ENCODE measurements around the gene TGFB1I1. TPM values are rescaled to one million over a fixed set of nuclear protein-coding genes. Genes with fewer than 3 reads are reported as not detected.

TGFB1I1 gene
- total and polyA plus RNA-seq, 2 experiments from 2014 or later = 4.1 to 4.2 TPM

DNA sequence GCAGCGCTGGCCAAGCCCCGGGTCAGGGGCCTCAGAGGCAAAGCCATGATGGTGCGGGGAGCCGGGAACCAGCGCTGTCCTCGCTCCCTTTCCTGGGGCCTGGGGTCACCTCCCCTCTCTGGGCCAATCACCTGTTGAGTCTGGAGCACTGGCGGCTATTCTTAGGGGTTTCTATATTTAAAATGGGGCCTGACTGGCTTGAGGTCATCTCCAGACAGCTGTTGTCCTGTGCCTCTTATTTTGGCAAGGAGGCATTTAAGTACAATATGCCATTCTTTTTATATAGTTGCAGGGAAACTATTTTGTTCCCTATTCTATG, 43.7 kb upstream of the TGFB1I1 start, which contains the start of gene COX6A2:
COX6A2 (minus strand) TSS at position 82 of the 319 bp plus-strand sequence; CDS start at position 47, 35 bp downstream.
- H3K79me2 ChIP-seq (replicated peaks; ENCODE audit: insufficient read depth) = no peaks in the 10 kb centered on the region
- peaks cover 46% of the 10 kb centered on the region for H3K27me3 ChIP-seq (ENCODE audit: insufficient read depth)
- H3K4me1 ChIP-seq (ENCODE audit: insufficient read depth) = no peaks in the 10 kb centered on the region
- no peaks in the 10 kb centered on the region for H3K9me2 ChIP-seq (ENCODE audit: insufficient read depth)
- H3K27ac ChIP-seq (ENCODE audit: low read depth) = no peak within 1 kb of the TSS
- Mint-ChIP-seq H3K27ac (no peak within 1 kb of the TSS), H3K4me1 (peaks cover 4% of the 10 kb centered on the region; the same call in 2 of the 3 replicates), H3K36me3 (ENCODE audit: low read depth) (peaks cover 4% of the 10 kb centered on the region; the same call in 1 of the 3 replicates), H3K27me3 (ENCODE audit: insufficient read depth, low read depth, poor library complexity) (peaks cover 23% of the 10 kb centered on the region), H3K4me3 (no peak within 1 kb of the TSS), H3K9me3 (peaks cover 13% of the 10 kb centered on the region; the same call in 2 of the 3 replicates)
- TF ChIP-seq STAT1 (IDR thresholded peaks at IDR 0.05; ENCODE audit: unreplicated experiment) = no peak
- TF ChIP-seq, protein P1, sequence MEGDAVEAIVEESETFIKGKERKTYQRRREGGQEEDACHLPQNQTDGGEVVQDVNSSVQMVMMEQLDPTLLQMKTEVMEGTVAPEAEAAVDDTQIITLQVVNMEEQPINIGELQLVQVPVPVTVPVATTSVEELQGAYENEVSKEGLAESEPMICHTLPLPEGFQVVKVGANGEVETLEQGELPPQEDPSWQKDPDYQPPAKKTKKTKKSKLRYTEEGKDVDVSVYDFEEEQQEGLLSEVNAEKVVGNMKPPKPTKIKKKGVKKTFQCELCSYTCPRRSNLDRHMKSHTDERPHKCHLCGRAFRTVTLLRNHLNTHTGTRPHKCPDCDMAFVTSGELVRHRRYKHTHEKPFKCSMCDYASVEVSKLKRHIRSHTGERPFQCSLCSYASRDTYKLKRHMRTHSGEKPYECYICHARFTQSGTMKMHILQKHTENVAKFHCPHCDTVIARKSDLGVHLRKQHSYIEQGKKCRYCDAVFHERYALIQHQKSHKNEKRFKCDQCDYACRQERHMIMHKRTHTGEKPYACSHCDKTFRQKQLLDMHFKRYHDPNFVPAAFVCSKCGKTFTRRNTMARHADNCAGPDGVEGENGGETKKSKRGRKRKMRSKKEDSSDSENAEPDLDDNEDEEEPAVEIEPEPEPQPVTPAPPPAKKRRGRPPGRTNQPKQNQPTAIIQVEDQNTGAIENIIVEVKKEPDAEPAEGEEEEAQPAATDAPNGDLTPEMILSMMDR (conservative IDR thresholded peaks at IDR 0.05; ENCODE audit: low read depth in 2 of 2) = no peak
- TF ChIP-seq, protein P2, sequence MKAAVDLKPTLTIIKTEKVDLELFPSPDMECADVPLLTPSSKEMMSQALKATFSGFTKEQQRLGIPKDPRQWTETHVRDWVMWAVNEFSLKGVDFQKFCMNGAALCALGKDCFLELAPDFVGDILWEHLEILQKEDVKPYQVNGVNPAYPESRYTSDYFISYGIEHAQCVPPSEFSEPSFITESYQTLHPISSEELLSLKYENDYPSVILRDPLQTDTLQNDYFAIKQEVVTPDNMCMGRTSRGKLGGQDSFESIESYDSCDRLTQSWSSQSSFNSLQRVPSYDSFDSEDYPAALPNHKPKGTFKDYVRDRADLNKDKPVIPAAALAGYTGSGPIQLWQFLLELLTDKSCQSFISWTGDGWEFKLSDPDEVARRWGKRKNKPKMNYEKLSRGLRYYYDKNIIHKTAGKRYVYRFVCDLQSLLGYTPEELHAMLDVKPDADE (IDR thresholded peaks at IDR 0.05) = no peak
- TF ChIP-seq ZNF114 (CRISPR knock-in tag; IDR thresholded peaks at IDR 0.05) = no peak
- TF ChIP-seq JUNB (IDR thresholded peaks at IDR 0.05; ENCODE audit: unreplicated experiment) = no peak
- no peak for TF ChIP-seq EZH2phosphoT487 (IDR thresholded peaks at IDR 0.05; ENCODE audit: unreplicated experiment)
- TF ChIP-seq, protein P3, sequence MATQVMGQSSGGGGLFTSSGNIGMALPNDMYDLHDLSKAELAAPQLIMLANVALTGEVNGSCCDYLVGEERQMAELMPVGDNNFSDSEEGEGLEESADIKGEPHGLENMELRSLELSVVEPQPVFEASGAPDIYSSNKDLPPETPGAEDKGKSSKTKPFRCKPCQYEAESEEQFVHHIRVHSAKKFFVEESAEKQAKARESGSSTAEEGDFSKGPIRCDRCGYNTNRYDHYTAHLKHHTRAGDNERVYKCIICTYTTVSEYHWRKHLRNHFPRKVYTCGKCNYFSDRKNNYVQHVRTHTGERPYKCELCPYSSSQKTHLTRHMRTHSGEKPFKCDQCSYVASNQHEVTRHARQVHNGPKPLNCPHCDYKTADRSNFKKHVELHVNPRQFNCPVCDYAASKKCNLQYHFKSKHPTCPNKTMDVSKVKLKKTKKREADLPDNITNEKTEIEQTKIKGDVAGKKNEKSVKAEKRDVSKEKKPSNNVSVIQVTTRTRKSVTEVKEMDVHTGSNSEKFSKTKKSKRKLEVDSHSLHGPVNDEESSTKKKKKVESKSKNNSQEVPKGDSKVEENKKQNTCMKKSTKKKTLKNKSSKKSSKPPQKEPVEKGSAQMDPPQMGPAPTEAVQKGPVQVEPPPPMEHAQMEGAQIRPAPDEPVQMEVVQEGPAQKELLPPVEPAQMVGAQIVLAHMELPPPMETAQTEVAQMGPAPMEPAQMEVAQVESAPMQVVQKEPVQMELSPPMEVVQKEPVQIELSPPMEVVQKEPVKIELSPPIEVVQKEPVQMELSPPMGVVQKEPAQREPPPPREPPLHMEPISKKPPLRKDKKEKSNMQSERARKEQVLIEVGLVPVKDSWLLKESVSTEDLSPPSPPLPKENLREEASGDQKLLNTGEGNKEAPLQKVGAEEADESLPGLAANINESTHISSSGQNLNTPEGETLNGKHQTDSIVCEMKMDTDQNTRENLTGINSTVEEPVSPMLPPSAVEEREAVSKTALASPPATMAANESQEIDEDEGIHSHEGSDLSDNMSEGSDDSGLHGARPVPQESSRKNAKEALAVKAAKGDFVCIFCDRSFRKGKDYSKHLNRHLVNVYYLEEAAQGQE (IDR thresholded peaks at IDR 0.05; ENCODE audit: unreplicated experiment) = no peak
- H3K4me3 ChIP-seq = peak within 1 kb of the TSS; percentile 46
- H3K4me2 ChIP-seq = peak within 1 kb of the TSS; percentile 66
- H3K36me3 ChIP-seq (ENCODE audit: insufficient read depth) = no peaks in the 10 kb centered on the region
- H4K20me1 ChIP-seq (replicated peaks; ENCODE audit: insufficient read depth) = 0 out of 2 replicates have a peak, but pooled peaks cover 2% of the 10 kb centered on the region
- DNase-seq (ENCODE audit: low spot score) = peak; percentile 47
- ATAC-seq = peak; percentile 62
- peak within 1 kb of the TSS; percentile 83; the same call in 1 of the 2 replicates for H2AFZ ChIP-seq
- no peaks in the 10 kb centered on the region for H3F3A ChIP-seq (replicated peaks; ENCODE audit: low read depth)

DNA sequence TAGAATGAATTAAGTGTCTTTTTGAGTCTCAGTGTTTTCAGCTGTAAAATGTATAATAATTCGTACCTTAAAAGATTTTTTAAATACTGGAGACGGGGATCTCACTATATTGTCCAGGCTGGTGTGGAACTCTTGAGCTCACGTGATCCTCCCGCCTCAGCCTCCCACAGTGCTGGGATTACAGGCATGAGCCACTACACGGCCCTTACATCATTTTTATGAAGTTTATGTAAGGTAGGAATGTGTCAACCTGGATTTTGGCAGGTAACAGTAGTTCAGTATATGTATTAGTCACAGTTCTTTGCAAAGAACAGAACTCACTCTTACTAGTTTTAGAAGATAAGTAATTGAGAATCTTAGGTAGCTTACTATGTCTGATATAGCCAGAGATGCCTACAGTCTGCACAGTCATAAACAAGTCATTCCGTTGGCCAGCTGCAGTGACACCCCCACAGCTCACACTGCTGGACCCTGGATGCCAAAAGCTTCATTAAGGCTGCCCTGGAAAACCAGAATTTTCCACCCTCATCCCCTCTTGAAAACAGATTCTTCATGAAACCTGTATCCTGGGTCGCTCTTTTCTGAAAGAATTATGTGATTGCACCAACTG, 43.2 kb upstream of the TGFB1I1 start:
- peaks cover 4% of the 10 kb centered on the region; the same call in 2 of the 3 replicates for H3K4me1 Mint-ChIP-seq
- Histone ChIP-seq H3K4me3 (no peak overlapping the region; the same call in 1 of the 2 replicates), H2AFZ (no peak overlapping the region), H3K27me3 (ENCODE audit: insufficient read depth) (peaks cover 46% of the 10 kb centered on the region), H4K20me1 (replicated peaks; ENCODE audit: insufficient read depth) (0 out of 2 replicates have a peak, but pooled peaks cover 2% of the 10 kb centered on the region), H3K4me2 (peak overlapping the region; percentile 66; the same call in 1 of the 2 replicates), H3K9me2 (ENCODE audit: insufficient read depth) (no peaks in the 10 kb centered on the region), H3F3A (replicated peaks; ENCODE audit: low read depth) (no peaks in the 10 kb centered on the region), H3K79me2 (replicated peaks; ENCODE audit: insufficient read depth) (no peaks in the 10 kb centered on the region), H3K36me3 (ENCODE audit: insufficient read depth) (no peaks in the 10 kb centered on the region), H3K4me1 (ENCODE audit: insufficient read depth) (no peaks in the 10 kb centered on the region), H3K27ac (ENCODE audit: low read depth) (no peak overlapping the region)
- H3K9me3 Mint-ChIP-seq = peaks cover 13% of the 10 kb centered on the region; the same call in 2 of the 3 replicates
- H3K27me3 Mint-ChIP-seq (ENCODE audit: insufficient read depth, low read depth, poor library complexity) = peaks cover 26% of the 10 kb centered on the region
- H3K36me3 Mint-ChIP-seq (ENCODE audit: low read depth) = peaks cover 4% of the 10 kb centered on the region; the same call in 1 of the 3 replicates
- no peak for ATAC-seq
- DNase-seq (ENCODE audit: low spot score) = no peak
- no peak overlapping the region for H3K27ac Mint-ChIP-seq
- H3K4me3 Mint-ChIP-seq = no peak overlapping the region
- TF ChIP-seq, protein P4, sequence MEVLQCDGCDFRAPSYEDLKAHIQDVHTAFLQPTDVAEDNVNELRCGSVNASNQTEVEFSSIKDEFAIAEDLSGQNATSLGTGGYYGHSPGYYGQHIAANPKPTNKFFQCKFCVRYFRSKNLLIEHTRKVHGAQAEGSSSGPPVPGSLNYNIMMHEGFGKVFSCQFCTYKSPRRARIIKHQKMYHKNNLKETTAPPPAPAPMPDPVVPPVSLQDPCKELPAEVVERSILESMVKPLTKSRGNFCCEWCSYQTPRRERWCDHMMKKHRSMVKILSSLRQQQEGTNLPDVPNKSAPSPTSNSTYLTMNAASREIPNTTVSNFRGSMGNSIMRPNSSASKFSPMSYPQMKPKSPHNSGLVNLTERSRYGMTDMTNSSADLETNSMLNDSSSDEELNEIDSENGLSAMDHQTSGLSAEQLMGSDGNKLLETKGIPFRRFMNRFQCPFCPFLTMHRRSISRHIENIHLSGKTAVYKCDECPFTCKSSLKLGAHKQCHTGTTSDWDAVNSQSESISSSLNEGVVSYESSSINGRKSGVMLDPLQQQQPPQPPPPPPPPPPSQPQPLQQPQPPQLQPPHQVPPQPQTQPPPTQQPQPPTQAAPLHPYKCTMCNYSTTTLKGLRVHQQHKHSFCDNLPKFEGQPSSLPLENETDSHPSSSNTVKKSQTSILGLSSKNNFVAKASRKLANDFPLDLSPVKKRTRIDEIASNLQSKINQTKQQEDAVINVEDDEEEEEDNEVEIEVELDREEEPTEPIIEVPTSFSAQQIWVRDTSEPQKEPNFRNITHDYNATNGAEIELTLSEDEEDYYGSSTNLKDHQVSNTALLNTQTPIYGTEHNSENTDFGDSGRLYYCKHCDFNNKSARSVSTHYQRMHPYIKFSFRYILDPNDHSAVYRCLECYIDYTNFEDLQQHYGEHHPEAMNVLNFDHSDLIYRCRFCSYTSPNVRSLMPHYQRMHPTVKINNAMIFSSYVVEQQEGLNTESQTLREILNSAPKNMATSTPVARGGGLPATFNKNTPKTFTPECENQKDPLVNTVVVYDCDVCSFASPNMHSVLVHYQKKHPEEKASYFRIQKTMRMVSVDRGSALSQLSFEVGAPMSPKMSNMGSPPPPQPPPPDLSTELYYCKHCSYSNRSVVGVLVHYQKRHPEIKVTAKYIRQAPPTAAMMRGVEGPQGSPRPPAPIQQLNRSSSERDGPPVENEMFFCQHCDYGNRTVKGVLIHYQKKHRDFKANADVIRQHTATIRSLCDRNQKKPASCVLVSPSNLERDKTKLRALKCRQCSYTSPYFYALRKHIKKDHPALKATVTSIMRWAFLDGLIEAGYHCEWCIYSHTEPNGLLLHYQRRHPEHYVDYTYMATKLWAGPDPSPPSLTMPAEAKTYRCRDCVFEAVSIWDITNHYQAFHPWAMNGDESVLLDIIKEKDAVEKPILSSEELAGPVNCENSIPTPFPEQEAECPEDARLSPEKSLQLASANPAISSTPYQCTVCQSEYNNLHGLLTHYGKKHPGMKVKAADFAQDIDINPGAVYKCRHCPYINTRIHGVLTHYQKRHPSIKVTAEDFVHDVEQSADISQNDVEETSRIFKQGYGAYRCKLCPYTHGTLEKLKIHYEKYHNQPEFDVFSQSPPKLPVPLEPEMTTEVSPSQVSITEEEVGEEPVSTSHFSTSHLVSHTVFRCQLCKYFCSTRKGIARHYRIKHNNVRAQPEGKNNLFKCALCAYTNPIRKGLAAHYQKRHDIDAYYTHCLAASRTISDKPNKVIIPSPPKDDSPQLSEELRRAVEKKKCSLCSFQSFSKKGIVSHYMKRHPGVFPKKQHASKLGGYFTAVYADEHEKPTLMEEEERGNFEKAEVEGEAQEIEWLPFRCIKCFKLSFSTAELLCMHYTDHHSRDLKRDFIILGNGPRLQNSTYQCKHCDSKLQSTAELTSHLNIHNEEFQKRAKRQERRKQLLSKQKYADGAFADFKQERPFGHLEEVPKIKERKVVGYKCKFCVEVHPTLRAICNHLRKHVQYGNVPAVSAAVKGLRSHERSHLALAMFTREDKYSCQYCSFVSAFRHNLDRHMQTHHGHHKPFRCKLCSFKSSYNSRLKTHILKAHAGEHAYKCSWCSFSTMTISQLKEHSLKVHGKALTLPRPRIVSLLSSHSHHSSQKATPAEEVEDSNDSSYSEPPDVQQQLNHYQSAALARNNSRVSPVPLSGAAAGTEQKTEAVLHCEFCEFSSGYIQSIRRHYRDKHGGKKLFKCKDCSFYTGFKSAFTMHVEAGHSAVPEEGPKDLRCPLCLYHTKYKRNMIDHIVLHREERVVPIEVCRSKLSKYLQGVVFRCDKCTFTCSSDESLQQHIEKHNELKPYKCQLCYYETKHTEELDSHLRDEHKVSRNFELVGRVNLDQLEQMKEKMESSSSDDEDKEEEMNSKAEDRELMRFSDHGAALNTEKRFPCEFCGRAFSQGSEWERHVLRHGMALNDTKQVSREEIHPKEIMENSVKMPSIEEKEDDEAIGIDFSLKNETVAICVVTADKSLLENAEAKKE (CRISPR knock-in tag; IDR thresholded peaks at IDR 0.05) = no peak

All from GM23338 (cell line).